HFFc6 (cell line): ENCODE results near the gene CD8B. TPM values are rescaled to one million over a fixed set of nuclear protein-coding genes. Genes with fewer than 3 reads are reported as not detected.

ENCODE experiments used
- DNase-seq: peaks from one replicate; pipeline ENCODE4 v3.0.0-alpha.2; 2018
- H3K27ac Mint-ChIP-seq: 2 replicates; pipeline ENCODE4 v1.8.0; 2020; ENCODE audit warnings: mild to moderate bottlenecking, mixed read lengths
- H3K27me3 Mint-ChIP-seq: 2 replicates; pipeline ENCODE4 v1.8.0; 2021; ENCODE audit warnings: mild to moderate bottlenecking, moderate library complexity, mixed read lengths; ENCODE audit not compliant: insufficient read depth
- H3K36me3 Mint-ChIP-seq: 2 replicates; pipeline ENCODE4 v1.8.0; 2021; ENCODE audit warnings: low read depth, mixed read lengths
- H3K4me1 Mint-ChIP-seq: 2 replicates; pipeline ENCODE4 v1.8.0; 2020; ENCODE audit warnings: low read depth, mixed read lengths
- H3K4me3 Mint-ChIP-seq: 2 replicates; pipeline ENCODE4 v1.8.0; 2020; ENCODE audit warnings: mild to moderate bottlenecking, moderate library complexity, mixed read lengths
- H3K9me3 Mint-ChIP-seq: 2 replicates; pipeline ENCODE4 v1.8.0; 2020; ENCODE audit warnings: mild to moderate bottlenecking, mixed read lengths
- total RNA-seq, 6 experiments: library from RNA; stranded (reverse); fragmentation: NEBNext Ultra II Directional; extraction: Animal tissue kit (Norgen Biotek cat#: 25700); gene quantifications; 2 replicates in 1 of 6; 3 replicates in 5 of 6; pipeline ENCODE4 v1.2.3, GENCODE V29; 2021
- TF ChIP-seq, protein P1 (sequence below): fragments of 200-600 bp; sonication (generic); IDR thresholded peaks from 2 replicates; pipeline ENCODE4 v1.5.0; 2021; ENCODE audit warnings: antibody characterized with exemption, mild to moderate bottlenecking

Gene CD8B
- total RNA-seq, 6 experiments from 2014 or later = not detected

DNA sequence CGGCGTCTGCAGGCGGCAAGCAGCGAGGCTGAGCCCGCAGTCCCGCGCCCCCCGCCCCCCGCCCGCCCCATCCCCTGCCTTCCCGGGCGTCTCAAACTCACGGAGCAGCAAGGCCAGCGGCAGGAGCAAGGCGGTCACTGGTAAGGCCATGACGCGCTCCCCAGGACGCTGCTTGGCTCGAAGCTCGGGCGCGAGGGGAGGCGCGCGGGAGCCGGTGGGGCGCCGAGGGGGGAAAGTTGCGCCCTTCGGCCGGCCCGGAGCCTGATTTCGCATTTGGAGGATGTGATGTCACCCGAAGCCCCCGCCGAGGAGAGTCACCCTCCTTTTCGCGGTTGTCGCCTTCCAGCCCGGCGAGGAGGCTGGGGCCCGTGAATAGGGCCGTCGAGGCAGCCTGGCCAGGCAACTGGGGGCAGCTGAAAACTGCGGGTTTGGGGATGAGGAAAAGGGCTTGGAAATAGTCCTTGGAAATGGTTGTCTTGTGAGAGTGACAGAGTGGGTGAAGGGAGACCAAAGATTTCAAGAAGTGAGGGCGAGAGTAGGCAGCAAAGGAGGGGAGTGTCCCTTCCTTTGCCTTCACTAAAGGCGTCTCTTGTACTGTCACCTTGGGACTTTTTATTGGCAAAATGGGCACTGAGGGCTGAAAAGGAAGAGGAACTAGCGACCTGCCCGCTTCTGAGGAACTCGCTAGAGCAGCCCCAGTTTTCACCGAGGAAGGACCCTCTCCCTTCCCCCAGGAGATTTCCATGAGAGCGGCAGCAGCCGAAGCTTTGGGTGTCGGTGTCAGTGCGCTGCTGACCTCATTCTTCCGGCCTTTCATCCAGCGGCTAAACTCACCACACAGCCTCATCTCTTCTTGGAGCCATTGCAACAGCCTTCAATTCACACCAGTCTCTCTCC lies 70.8 kb downstream of the CD8B start, which contains the start of gene CD8A:
Gene CD8A (minus strand): TSS at position 238 of the 897 bp plus-strand sequence. CDS start 88 bp downstream, at position 150.
- no peak within 1 kb of the TSS for H3K27ac Mint-ChIP-seq
- H3K4me3 Mint-ChIP-seq = peak within 1 kb of the TSS; percentile 31
- DNase-seq = no peak
- peaks cover 62% of the 10 kb centered on the region for H3K27me3 Mint-ChIP-seq
- peaks cover 10% of the 10 kb centered on the region for H3K9me3 Mint-ChIP-seq
- TF ChIP-seq, protein P1, sequence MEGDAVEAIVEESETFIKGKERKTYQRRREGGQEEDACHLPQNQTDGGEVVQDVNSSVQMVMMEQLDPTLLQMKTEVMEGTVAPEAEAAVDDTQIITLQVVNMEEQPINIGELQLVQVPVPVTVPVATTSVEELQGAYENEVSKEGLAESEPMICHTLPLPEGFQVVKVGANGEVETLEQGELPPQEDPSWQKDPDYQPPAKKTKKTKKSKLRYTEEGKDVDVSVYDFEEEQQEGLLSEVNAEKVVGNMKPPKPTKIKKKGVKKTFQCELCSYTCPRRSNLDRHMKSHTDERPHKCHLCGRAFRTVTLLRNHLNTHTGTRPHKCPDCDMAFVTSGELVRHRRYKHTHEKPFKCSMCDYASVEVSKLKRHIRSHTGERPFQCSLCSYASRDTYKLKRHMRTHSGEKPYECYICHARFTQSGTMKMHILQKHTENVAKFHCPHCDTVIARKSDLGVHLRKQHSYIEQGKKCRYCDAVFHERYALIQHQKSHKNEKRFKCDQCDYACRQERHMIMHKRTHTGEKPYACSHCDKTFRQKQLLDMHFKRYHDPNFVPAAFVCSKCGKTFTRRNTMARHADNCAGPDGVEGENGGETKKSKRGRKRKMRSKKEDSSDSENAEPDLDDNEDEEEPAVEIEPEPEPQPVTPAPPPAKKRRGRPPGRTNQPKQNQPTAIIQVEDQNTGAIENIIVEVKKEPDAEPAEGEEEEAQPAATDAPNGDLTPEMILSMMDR = no peak
- peaks cover 6% of the 10 kb centered on the region for H3K36me3 Mint-ChIP-seq
- peaks cover 8% of the 10 kb centered on the region for H3K4me1 Mint-ChIP-seq

DNA sequence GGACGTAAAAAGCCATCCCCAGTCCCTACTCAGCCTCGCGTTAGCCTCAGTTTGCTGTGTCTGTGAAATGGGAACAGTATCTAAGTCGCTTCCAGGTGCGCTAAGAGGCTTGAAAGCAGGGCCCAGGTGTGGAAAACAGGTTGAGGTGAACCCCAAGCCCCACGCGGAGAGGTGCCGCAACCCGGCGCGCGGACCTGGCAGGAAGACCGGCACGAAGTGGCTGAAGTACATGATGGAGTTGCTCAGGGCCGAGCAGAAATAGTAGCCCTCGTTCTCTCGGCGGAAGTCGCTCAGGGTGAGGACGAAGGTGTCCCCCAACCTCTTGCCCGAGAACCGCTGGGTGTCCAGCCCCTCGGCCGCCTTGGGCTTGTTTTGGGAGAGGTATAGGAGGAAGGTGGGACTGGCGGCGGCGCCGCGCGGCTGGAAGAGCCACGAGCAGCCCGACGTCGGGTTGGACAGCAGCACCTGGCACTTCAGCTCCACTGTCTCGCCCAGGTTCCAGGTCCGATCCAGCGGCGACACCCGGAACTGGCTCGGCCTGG lies 71.5 kb downstream of the CD8B start:
- TF ChIP-seq, protein P1 = no peak
- no peak overlapping the region for H3K4me3 Mint-ChIP-seq
- peaks cover 3% of the 10 kb centered on the region for H3K9me3 Mint-ChIP-seq
- no peaks in the 10 kb centered on the region for H3K36me3 Mint-ChIP-seq
- peaks cover 58% of the 10 kb centered on the region for H3K27me3 Mint-ChIP-seq
- no peak for DNase-seq
- H3K27ac Mint-ChIP-seq = no peak overlapping the region
- H3K4me1 Mint-ChIP-seq = peaks cover 8% of the 10 kb centered on the region

DNA sequence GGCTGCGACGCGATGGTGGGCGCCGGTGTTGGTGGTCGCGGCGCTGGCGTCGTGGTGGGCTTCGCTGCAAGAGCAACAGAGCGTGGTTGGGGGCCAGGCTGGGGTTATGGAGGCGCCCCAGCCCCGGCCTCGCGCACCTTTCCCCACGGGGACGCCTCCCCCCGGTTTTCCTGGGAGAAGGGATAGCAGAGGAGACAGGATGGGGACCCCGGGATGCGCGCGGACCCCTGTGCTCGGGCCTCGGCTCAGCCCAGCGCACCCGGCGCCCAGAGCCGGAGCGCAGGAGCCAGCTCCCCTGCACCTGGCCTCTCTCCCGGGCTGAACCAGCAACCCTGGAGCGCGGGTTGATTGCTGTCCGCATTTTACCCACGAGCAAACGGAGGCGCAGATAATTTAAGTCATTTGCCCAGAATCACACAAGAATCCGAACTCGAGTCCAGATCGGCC lies 72.0 kb downstream of the CD8B start:
- H3K4me1 Mint-ChIP-seq = peaks cover 8% of the 10 kb centered on the region
- H3K9me3 Mint-ChIP-seq = peaks cover 3% of the 10 kb centered on the region; the same call in 1 of the 2 replicates
- TF ChIP-seq, protein P1 = no peak
- H3K27me3 Mint-ChIP-seq = peaks cover 58% of the 10 kb centered on the region
- H3K27ac Mint-ChIP-seq = no peak overlapping the region
- no peak for DNase-seq
- H3K36me3 Mint-ChIP-seq = no peaks in the 10 kb centered on the region
- no peak overlapping the region for H3K4me3 Mint-ChIP-seq

DNA sequence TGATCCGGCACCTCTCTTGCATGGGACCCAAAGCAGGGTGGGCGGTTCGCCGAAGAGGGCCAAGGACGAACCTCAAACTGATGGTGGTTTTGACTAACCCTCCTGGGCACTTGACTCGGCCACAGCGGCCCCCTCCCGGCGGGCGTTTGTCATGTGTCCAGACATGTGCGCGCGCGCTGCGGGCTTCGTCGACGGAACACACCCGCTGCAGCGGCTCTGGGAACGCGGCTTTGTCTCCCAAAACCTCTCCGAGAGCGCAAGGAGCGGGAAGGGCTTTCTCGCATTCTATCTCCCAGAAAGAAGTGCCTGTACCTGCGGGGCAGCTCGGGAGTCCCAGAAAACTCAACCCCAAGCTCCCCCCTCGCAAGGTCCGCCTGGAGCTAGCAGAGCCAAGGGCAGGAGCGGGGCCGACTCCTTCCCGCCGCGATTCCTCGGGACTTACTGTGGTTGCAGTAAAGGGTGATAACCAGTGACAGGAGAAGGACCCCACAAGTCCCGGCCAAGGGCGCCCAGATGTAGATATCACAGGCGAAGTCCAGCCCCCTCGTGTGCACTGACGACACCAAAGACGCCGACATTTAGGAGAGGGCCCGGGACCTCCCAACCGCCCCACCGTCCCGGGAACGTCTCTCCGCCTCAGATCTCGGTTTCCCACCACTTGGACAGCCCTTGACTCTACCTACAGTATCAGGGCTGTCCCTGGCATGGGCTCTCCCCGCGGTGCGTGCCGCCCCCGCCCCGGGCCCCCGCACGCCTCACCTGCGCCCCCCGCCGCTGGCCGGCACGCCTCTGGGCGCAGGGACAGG lies 72.6 kb downstream of the CD8B start:
- peaks cover 3% of the 10 kb centered on the region; the same call in 1 of the 2 replicates for H3K9me3 Mint-ChIP-seq
- H3K27ac Mint-ChIP-seq = no peak overlapping the region
- H3K4me3 Mint-ChIP-seq = no peak overlapping the region
- H3K27me3 Mint-ChIP-seq = peaks cover 52% of the 10 kb centered on the region
- TF ChIP-seq, protein P1 = no peak
- no peaks in the 10 kb centered on the region for H3K36me3 Mint-ChIP-seq
- H3K4me1 Mint-ChIP-seq = peaks cover 8% of the 10 kb centered on the region
- no peak for DNase-seq

DNA sequence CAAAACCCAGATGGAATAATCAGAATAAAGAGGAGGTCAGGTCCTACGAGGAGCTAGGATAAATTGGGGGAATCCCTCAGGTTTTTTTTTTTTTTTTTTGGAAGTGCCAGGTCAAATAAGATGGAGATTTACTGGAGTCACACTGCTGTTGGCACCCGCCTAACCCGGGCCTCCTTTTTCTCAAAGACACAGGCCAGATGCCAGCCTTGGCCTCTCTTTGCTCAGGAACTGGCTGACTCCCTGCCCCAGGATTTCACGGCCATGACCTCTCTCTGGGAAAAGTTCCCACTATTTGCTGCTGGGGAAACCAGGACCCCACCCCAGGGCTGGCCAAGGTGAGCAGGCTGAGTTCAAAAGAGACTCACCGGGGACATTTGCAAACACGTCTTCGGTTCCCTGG lies 73.5 kb downstream of the CD8B start:
- DNase-seq = no peak
- peaks cover 45% of the 10 kb centered on the region for H3K27me3 Mint-ChIP-seq
- H3K4me1 Mint-ChIP-seq = peaks cover 8% of the 10 kb centered on the region
- peaks cover 3% of the 10 kb centered on the region; the same call in 1 of the 2 replicates for H3K9me3 Mint-ChIP-seq
- H3K4me3 Mint-ChIP-seq = no peak overlapping the region
- no peak overlapping the region for H3K27ac Mint-ChIP-seq
- TF ChIP-seq, protein P1 = no peak
- H3K36me3 Mint-ChIP-seq = no peaks in the 10 kb centered on the region
